Activated naive CD8-positive, alpha-beta T cell treated with anti-CD3 and anti-CD28 coated beads, Interleukin-2, amount 50 U/mL, for 24 hours (primary cell): Measurements from ENCODE around the gene HPCA.
A peak's percentile ranks its signal among the peaks of the same experiment; 100 is the strongest.
"Not testable (repeated sequence)": the region's sequence is repeated elsewhere in the genome, so short reads cannot be mapped to it uniquely, and the experiment has no call there.

Experiments used
- ATAC-seq: fragments of 150-1000 bp; cut with Tn5 transposase; one replicate; pipeline ENCODE4 v1.10.0; 2021
- DNase-seq: peaks from one replicate; pipeline ENCODE4 v3.0.0; 2021
- H3K27ac Mint-ChIP-seq: one replicate; pipeline ENCODE4 v1.8.0; 2021; ENCODE audit warnings: mild to moderate bottlenecking, mixed read lengths
- H3K27me3 Mint-ChIP-seq: one replicate; pipeline ENCODE4 v1.8.0; 2021; ENCODE audit warnings: mixed read lengths
- H3K36me3 Mint-ChIP-seq: one replicate; pipeline ENCODE4 v1.8.0; 2021; ENCODE audit warnings: low read depth, mixed read lengths
- H3K4me1 Mint-ChIP-seq: one replicate; pipeline ENCODE4 v1.8.0; 2021; ENCODE audit warnings: mixed read lengths
- H3K4me3 Mint-ChIP-seq: one replicate; pipeline ENCODE4 v1.8.0; 2021; ENCODE audit warnings: mild to moderate bottlenecking, moderate library complexity, mixed read lengths
- H3K9me3 Mint-ChIP-seq: one replicate; pipeline ENCODE4 v1.8.0; 2021; ENCODE audit warnings: mixed read lengths

Gene HPCA

DNA sequence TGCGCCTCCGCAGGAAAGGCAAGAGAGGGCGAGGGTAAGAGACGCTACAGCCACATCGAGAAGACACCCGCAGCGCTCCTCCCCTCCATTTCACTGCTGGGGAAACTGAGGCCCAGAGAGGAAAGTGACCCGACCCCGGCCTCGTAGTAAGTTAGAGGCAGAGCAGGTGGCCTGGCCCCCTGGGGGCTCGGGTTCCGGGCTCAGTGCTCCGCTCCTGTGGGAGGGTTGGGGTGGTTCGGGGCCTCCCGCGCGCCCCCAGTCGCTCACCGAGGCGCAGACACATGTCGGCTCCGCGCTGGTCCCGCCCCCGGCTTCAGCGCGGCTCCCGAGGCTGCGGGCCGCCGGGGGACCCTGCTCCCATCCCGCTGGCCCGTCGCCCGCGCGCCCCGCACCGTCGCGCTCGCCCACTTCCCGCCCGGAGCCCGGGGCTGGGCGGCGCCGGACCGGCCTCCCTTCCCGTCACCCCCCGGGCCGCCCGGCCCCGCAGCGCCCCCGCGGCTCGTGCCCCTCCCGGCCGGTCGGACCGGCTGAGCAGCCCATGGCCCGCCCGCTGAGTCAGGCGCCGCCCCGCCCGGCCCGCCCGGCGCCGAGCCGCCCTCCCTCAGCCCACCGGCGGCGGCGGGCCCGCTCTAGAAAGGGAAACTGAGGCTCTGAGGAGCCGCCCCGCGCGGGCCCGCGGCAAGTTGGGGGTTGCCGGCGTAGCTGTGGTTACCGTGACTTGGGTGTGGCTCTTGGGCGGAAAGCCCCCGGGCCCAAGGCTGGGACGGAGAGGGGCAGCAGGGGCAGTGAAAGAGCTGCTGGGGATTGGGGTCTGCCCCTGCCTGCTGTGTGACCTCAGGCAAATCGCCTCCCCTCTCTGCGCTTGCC is 14.9 kb downstream of the HPCA start, which contains the start of gene TMEM54:
TMEM54 (minus strand) TSS at position 434 of the 867 bp plus-strand sequence; CDS start at position 283, 151 bp downstream.
- Mint-ChIP-seq H3K4me1 (peaks cover 4% of the 10 kb centered on the region), H3K27ac (no peak within 1 kb of the TSS), H3K9me3 (no peaks in the 10 kb centered on the region), H3K36me3 (no peaks in the 10 kb centered on the region), H3K27me3 (peaks cover 44% of the 10 kb centered on the region), H3K4me3 (peak within 1 kb of the TSS; percentile 70)
- no peak for DNase-seq
- peak; percentile 57 for ATAC-seq

DNA sequence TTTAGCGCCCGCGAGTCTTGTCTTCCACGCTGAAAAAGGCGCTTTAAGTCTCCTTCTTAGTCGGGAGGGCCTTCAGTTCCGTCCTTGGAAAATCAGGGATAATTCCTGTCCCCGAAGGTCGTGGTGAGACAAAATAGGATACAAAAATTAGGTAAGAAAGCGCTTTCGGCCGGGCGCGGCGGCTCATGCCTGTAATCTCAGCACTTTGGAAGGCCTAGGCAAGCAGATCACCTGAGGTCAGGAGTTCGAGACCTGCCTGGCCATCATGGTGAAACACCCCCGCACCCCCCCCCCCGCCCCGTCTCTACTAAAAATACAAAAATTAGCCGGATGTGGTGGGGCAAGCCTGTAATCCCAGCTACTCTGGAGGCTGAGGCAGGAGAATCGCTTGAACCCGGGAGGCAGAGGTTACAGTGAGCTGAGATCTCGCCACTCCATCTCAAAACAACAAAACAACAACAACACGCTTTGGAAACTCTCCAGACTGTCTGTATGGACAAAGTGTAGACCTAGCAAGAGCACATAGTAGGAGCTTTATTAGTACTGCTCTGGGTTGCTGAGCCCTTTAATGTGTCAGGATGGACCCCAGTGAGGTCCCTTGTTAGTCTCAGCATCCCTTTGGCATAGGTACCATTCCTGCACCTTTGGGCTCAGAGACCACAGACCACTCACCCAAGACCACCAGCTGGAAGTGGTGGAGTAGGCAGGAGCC is 15.7 kb downstream of the HPCA start:
- H3K36me3 Mint-ChIP-seq, result no peaks in the 10 kb centered on the region
- peaks cover 4% of the 10 kb centered on the region for H3K4me1 Mint-ChIP-seq
- H3K27me3 Mint-ChIP-seq, result peaks cover 44% of the 10 kb centered on the region
- H3K4me3 Mint-ChIP-seq, result peak overlapping the region; percentile 70
- no peak for DNase-seq
- no peak for ATAC-seq
- no peak overlapping the region for H3K27ac Mint-ChIP-seq
- H3K9me3 Mint-ChIP-seq, result no peaks in the 10 kb centered on the region

DNA sequence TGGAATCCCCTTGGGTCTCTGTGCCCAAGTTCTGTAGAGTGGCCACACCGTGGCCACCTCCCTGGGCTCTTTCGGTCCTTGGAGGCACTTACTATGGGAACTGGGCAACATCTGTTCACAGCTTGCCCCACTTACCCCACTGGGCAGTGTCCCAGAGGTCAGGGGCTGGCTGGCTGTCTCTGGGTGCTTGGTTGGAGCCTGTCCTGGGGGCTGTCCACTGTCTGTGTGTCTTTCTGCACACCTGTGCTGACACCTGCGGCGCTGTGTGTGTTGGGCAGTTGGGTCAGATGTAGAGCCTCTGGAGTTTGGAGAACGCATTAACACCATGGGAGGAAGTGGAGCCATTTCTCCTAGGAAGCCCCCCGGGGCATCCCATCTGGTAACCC is 16.2 kb downstream of the HPCA start:
- ATAC-seq (no peak), DNase-seq (no peak)
- Mint-ChIP-seq H3K27me3 (peaks cover 44% of the 10 kb centered on the region), H3K27ac (no peak overlapping the region), H3K36me3 (no peaks in the 10 kb centered on the region), H3K4me1 (peaks cover 4% of the 10 kb centered on the region), H3K9me3 (no peaks in the 10 kb centered on the region), H3K4me3 (no peak overlapping the region)

DNA sequence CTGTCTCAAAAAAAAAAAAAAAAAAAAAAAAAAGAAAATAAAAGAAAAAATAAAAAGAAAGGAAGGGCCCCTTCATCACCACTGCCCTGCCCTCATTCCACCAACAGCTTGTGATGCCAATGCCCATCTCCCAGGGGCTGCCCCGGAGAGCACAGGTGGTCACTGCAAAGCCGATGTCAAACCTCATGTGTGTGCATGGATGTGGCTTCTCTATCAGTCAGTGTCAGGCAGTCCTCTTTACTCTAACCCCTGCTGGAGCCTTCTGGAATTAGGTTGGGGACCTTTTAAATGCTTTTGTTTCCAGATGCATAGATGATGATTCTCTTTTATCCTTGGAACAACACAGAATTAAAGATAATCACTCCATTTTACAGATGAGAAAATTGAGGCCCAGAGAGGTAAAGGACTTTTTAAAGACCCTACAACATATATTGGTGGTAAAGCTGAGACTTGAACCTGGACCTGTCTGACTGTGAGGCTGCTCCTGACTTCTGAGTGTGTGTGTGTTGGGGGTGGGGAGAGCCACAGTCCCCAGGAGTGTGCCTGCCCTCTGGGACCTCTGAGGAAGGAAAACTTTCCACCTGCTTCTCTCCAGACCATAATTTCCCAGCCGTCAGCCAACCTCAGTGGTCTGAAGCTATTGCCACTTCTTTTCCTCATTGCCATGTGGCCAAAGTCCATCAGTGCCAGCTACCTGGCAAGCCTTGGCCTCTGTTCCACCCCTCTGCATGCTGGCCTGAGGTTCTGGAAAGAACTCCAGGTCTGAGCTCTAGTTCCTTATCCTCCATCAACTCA is 17.9 kb downstream of the HPCA start:
- ATAC-seq, result no peak
- Mint-ChIP-seq H3K4me3 (no peak overlapping the region), H3K36me3 (no peaks in the 10 kb centered on the region), H3K27ac (no peak overlapping the region), H3K27me3 (peaks cover 35% of the 10 kb centered on the region), H3K9me3 (no peaks in the 10 kb centered on the region), H3K4me1 (peaks cover 4% of the 10 kb centered on the region)
- DNase-seq, result no peak

DNA sequence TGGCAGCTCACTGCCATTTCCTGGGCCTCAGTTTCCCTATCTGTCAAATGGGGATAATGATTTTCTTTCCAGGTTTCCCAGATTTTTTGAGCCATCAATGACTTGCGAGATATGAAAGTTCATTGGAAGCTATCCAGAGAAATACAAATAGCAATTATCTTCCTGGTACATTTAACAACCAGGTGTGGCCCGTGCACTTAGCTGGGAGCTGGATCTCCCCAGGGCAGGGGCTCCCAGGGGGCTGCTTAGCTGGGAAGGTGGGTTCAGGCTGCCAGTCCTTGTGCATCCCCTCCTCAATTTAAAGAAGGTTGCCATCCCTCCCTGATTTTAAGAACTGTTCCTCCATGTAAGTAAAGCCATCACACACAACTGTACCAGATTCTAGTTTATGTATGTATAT is 18.5 kb downstream of the HPCA start:
- H3K9me3 Mint-ChIP-seq, result no peaks in the 10 kb centered on the region
- H3K36me3 Mint-ChIP-seq, result no peaks in the 10 kb centered on the region
- no peak overlapping the region for H3K27ac Mint-ChIP-seq
- ATAC-seq, result no peak
- H3K27me3 Mint-ChIP-seq, result peaks cover 31% of the 10 kb centered on the region
- DNase-seq, result no peak
- H3K4me3 Mint-ChIP-seq, result no peak overlapping the region
- peaks cover 4% of the 10 kb centered on the region for H3K4me1 Mint-ChIP-seq

DNA sequence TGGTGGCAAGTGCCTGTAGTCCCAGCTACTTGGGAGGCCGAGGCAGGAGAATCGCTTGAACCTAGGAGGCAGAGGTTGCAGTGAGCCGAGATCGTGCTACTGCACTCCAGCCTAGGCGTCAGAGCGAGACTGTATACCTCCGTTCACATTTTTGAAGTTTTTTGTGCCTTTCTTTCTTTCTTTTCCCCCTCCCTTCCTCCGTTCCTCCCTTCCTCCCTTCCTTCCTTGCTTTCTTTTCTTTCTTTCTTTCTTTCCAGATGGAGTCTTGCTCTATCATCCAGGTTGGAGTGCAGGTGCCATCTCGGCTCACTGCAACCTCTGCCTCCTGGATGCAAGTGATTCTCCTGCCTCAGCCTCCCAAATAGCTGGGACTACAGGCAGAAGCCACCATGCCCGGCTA is 19.3 kb downstream of the HPCA start:
- not testable (repeated sequence) for H3K36me3 Mint-ChIP-seq, H3K27ac Mint-ChIP-seq, ATAC-seq, H3K4me3 Mint-ChIP-seq, H3K4me1 Mint-ChIP-seq, H3K9me3 Mint-ChIP-seq, DNase-seq
- peaks cover 25% of the 10 kb centered on the region for H3K27me3 Mint-ChIP-seq

DNA sequence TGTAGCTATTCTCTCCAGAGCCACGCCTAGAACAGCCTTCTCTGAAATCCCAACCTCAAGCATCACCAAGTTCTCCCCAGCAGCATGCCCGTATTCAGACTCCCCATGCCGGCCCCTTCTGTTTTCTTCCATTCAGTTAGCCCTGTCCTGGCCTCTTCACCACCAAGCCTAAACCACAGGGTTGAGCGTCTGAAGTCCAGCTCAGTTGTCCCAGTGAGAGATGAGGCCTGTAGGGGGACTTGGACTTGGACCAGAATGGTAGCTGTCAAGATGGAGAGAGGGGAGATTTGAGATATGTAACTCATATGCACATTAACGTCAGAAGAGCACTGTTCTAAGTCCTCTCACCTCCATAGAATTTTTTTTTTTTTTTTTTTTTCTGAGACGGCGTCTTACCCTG is 20.4 kb downstream of the HPCA start:
- no peak overlapping the region for H3K4me3 Mint-ChIP-seq
- ATAC-seq (no peak), DNase-seq (no peak)
- no peak overlapping the region for H3K27ac Mint-ChIP-seq
- no peaks in the 10 kb centered on the region for H3K9me3 Mint-ChIP-seq
- H3K4me1 Mint-ChIP-seq, result peaks cover 1% of the 10 kb centered on the region
- peaks cover 20% of the 10 kb centered on the region for H3K27me3 Mint-ChIP-seq
- no peaks in the 10 kb centered on the region for H3K36me3 Mint-ChIP-seq

DNA sequence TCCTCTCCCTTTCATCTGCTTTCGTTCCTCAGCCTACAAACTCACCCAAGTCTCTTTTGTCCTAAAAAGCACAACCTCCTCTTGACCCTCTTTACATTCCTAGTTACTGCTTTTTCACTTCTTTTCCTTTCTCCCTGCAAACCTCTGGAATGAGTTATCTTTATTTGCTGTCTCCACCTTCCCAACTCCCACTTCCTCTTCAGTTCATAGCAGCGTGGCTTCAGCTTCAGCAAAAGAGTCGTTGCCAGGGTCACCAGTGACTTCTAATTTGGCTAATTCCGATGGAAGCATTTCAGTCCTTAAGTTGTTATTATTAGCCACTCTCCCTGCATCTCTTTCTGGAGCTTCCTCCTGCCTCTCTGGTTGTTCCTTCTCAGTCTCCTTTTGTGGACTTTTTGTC is 21.1 kb downstream of the HPCA start:
- Mint-ChIP-seq H3K27ac (no peak overlapping the region), H3K9me3 (no peaks in the 10 kb centered on the region), H3K27me3 (peaks cover 12% of the 10 kb centered on the region), H3K4me1 (no peaks in the 10 kb centered on the region), H3K4me3 (no peak overlapping the region), H3K36me3 (no peaks in the 10 kb centered on the region)
- ATAC-seq (no peak), DNase-seq (no peak)

DNA sequence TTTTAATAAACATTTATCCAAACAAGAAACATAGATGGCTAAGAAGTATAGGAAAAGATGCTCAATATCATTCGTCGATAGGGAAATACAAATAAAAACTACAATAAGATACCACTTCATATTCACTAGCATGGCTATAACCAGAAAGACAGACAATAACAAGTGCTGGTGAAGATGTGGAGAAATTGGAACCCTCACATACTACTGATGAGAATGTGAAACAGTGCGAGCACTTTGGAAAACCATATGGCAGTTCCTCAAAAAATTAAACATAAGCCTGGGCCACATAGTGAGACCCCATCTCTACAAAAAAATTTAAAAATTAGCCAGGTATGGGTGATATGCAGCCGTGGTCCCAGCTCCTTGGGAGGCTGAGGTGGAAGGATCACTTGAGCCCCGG is 24.0 kb downstream of the HPCA start:
- Mint-ChIP-seq H3K27ac (no peak overlapping the region), H3K27me3 (peaks cover 8% of the 10 kb centered on the region), H3K4me1 (no peaks in the 10 kb centered on the region), H3K4me3 (no peak overlapping the region), H3K9me3 (no peaks in the 10 kb centered on the region), H3K36me3 (no peaks in the 10 kb centered on the region)
- ATAC-seq (no peak), DNase-seq (no peak)

DNA sequence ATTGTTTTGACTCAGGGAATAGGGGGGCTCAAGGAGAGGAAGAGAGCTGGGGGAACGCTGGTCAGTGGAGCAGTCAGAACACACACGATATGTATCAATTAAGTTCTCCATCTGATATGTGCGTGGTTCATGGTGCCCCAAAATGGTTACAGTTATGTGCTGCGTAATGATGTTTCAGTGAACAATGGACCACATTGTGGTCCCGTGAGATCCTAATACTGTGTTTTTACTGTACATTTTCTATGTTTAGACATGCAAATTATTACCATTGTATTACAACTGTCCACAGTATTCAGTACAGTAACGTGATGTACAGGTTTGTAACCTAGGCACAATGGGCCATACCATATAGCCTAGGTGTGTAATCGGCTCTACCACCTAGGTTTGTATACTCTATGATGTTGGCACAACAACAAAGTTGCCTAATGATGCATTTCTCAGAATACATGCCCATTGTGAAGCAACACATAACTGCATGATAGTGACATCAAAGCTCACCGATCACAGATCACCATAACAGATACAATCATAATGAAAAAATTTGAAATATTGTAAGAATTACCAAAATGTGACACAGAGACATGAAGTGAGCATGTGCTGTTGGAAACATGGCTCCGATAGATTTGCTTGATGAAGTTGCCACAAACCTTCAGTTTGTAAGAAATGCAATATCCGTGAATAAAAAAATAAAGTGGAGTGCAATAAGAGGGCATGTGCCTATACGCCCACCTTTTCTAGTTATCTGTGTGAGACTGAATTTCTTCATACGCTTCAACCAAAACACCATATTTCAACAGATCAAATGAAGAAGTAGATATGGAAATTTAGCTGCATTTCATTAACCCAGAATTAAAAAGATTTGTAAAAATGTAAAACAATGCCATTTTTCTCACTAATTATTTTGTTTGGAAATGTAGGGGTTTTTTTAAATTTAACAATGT is 29.7 kb downstream of the HPCA start:
- no peaks in the 10 kb centered on the region for H3K36me3 Mint-ChIP-seq
- no peak overlapping the region for H3K27ac Mint-ChIP-seq
- H3K4me1 Mint-ChIP-seq, result peaks cover 6% of the 10 kb centered on the region
- no peak overlapping the region for H3K4me3 Mint-ChIP-seq
- H3K9me3 Mint-ChIP-seq, result no peaks in the 10 kb centered on the region
- H3K27me3 Mint-ChIP-seq, result peaks cover 37% of the 10 kb centered on the region
- no peak for DNase-seq
- ATAC-seq, result no peak

DNA sequence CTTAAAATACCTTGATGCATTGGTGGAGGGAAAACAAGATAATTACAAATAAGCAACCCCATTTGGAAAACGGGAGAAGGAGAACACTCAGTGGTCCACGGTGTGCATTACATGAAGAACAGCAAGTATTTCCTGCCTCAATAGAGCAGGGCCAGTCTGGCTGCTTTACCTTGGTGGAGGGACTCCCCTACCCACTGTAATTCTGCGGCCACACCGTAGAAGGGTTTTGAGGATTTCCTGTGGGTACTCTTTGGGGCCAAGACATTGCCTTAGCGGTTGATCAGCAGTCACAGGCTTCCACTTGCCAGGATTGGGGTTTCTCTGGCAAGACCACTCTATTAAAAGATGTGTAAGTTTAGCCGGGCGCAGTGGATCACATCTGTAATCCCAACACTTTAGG is 31.2 kb downstream of the HPCA start:
- Mint-ChIP-seq H3K36me3 (no peaks in the 10 kb centered on the region), H3K4me3 (no peak overlapping the region)

DNA sequence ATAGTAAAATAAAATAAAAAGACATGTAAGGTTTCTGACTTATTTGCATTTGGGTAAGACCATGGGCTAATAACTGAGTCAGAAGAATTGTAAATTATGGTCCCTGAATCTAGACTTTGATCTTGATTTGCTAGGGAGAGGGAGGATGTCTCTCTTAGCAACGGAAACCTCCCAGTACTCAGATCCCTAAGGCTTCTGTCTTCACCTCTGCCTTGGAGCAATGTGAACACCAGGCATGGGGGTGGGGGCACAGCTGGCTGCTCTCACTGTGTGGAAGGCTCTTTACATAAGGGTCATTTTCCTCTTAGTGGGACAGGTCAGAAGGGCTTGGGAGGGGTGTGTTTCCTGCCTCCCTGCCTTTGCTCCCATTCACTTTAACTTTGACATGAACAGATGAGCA is 31.9 kb downstream of the HPCA start:
- H3K27me3 Mint-ChIP-seq, result peaks cover 56% of the 10 kb centered on the region
- no peak overlapping the region for H3K27ac Mint-ChIP-seq

More for the DNA sequence above, 31.2 kb downstream of the HPCA start:
- Mint-ChIP-seq H3K27ac (no peak overlapping the region), H3K27me3 (peaks cover 50% of the 10 kb centered on the region), H3K9me3 (no peaks in the 10 kb centered on the region), H3K4me1 (peaks cover 6% of the 10 kb centered on the region)
- DNase-seq (no peak), ATAC-seq (peak; percentile 59)

DNA sequence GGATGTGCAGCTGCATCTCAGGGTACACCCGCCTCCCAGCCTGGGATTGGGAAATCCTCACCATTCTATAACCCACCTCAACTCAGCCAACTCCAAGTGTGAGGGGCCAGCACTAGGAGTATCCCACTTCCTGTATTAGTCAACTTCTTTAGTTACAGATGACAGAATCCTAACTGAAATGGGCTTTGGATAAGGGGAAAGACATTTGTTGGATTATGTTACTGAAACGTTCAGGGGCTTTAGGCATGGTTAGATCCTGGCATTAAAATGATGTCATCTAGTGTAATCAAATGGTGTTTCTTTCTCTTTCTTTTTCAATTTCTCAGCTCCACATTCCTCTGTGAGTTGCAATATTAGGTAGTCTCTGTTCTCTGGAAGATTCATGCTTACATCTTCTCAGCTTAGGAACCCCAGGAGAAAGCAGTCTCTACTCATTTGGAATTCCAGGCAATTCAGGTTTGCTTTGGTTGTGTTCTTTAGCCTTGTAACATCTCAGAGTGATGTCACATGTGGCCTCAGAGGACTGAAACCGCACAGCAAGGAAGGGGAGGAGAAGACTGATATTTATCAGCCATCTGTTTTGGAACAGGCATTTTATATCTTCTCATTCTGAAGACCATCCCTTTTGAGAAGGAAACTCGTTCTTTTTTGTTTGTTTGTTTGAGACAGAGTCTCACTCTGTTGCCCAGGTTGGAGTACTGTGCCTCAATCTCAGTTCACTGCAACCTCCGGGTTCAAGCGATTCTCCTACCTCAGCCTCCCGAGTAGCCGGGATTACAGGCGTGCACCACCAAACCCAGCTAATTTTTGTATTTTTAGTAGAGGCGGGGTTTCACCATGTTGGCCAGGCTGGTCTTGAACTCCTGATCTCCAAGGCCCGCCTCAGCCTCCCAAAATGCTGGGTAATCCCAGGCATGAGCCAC is 33.8 kb downstream of the HPCA start:
- peaks cover 11% of the 10 kb centered on the region for H3K4me1 Mint-ChIP-seq
- peaks cover 64% of the 10 kb centered on the region for H3K27me3 Mint-ChIP-seq
- no peaks in the 10 kb centered on the region for H3K36me3 Mint-ChIP-seq
- H3K4me3 Mint-ChIP-seq, result no peak overlapping the region
- H3K9me3 Mint-ChIP-seq, result no peaks in the 10 kb centered on the region
- DNase-seq (no peak), ATAC-seq (no peak)
- H3K27ac Mint-ChIP-seq, result no peak overlapping the region

More for the DNA sequence above, 31.9 kb downstream of the HPCA start:
- H3K9me3 Mint-ChIP-seq, result no peaks in the 10 kb centered on the region
- H3K4me3 Mint-ChIP-seq, result no peak overlapping the region
- peaks cover 6% of the 10 kb centered on the region for H3K4me1 Mint-ChIP-seq
- no peak for DNase-seq
- no peak for ATAC-seq
- H3K36me3 Mint-ChIP-seq, result no peaks in the 10 kb centered on the region
